Esophagus muscularis mucosa (tissue), 4 donors: Measurements from ENCODE around the gene ACOXL. TPM values are rescaled to one million over a fixed set of nuclear protein-coding genes. Genes with fewer than 3 reads are reported as not detected.

ENCODE experiments used
- DNase-seq: peaks from one replicate; pipeline ENCODE4 v3.0.0-alpha.2; 2017; ENCODE audit errors: extremely low spot score
- H3K27ac ChIP-seq, 4 donors: fragments of 200-600 bp; sonication (generic); replicated peaks in 1 of 4; 1 replicate in 3 of 4; 2 replicates in 1 of 4; pipeline ENCODE4 v1.5.1; 2016 to 2019; ENCODE audit warnings: mild to moderate bottlenecking in 1 of 4
- H3K27me3 ChIP-seq, 4 donors: fragments of 200-600 bp; sonication (generic); one replicate each; pipeline versions ENCODE4 v1.5.1 to v1.6.0; 2016 to 2019
- H3K36me3 ChIP-seq, 4 donors: fragments of 200-600 bp; sonication (generic); one replicate each; pipeline ENCODE4 v1.5.1; 2016 to 2019
- H3K4me1 ChIP-seq, 4 donors: fragments of 200-600 bp; sonication (generic); one replicate each; pipeline ENCODE4 v1.5.1; 2016 to 2019
- H3K4me3 ChIP-seq, 4 donors: fragments of 200-600 bp; sonication (generic); 1 replicate in 2 of 4; 2 replicates in 2 of 4; pipeline ENCODE4 v1.5.1; 2016 to 2019; ENCODE audit warnings: mild to moderate bottlenecking in 4 of 4, moderate library complexity in 1 of 4
- H3K9me3 ChIP-seq, 4 donors: fragments of 200-600 bp; sonication (generic); 1 replicate in 3 of 4; 2 replicates in 1 of 4; pipeline ENCODE4 v1.5.1; 2016 to 2019
- EP300 ChIP-seq: sonication (generic); formaldehyde crosslinking; IDR thresholded peaks from one replicate; pipeline ENCODE4 v1.6.1; 2017; ENCODE audit warnings: antibody characterized with exemption
- POLR2A ChIP-seq: fragments of 450-650 bp; IDR thresholded peaks from one replicate; pipeline ENCODE4 v1.6.1; 2017; ENCODE audit warnings: antibody characterized with exemption, moderate library complexity, mild to moderate bottlenecking, low read depth
- POLR2AphosphoS5 ChIP-seq, 2 donors: sonication (generic); formaldehyde crosslinking; IDR thresholded peaks; one replicate each; pipeline ENCODE4 v1.6.1; 2017; ENCODE audit warnings: antibody characterized with exemption in 2 of 2
- WGBS: methylation state at CpG from one replicate; pipeline ENCODE4 v1.1.5; 2018; 5-methylcytosine and 5-hydroxymethylcytosine counted together
- intact Hi-C: fragments of 100-400 bp; cut with DNase I; formaldehyde crosslinking; loops from one replicate; pipeline ENCODE4 v1.15.1; 2023
- total RNA-seq, 4 donors: library from RNA; depleted of rRNA; stranded (reverse); fragments of >200 nt; gene quantifications; one replicate each; pipeline versions ENCODE4 v1.1.0 to v1.2.1, GENCODE V29; 2016
- TF ChIP-seq, protein P1 (sequence below), 3 experiments: fragments of 200-600 bp in 2 of 3; fragments of 450-650 bp in 1 of 3; sonication (generic) in 2 of 3; IDR thresholded peaks; one replicate each; pipeline ENCODE4 v1.5.1; 2017 to 2019; ENCODE audit warnings: antibody characterized with exemption in 3 of 3, mild to moderate bottlenecking in 2 of 3, moderate library complexity in 1 of 3

The ACOXL gene
- total RNA-seq, 4 donors from 2014 or later: not detected

GRCh38 chr2:110748489-110748867 is 16.1 kb downstream of the ACOXL start:
- H3K36me3 ChIP-seq: no peaks in the 10 kb centered on the region
- H3K9me3 ChIP-seq: no peaks in the 10 kb centered on the region
- no peak for TF ChIP-seq POLR2A
- TF ChIP-seq, protein P1, sequence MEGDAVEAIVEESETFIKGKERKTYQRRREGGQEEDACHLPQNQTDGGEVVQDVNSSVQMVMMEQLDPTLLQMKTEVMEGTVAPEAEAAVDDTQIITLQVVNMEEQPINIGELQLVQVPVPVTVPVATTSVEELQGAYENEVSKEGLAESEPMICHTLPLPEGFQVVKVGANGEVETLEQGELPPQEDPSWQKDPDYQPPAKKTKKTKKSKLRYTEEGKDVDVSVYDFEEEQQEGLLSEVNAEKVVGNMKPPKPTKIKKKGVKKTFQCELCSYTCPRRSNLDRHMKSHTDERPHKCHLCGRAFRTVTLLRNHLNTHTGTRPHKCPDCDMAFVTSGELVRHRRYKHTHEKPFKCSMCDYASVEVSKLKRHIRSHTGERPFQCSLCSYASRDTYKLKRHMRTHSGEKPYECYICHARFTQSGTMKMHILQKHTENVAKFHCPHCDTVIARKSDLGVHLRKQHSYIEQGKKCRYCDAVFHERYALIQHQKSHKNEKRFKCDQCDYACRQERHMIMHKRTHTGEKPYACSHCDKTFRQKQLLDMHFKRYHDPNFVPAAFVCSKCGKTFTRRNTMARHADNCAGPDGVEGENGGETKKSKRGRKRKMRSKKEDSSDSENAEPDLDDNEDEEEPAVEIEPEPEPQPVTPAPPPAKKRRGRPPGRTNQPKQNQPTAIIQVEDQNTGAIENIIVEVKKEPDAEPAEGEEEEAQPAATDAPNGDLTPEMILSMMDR (IDR thresholded peaks at IDR 0.05): no peak
- no peak for TF ChIP-seq POLR2AphosphoS5 (IDR thresholded peaks at IDR 0.05)
- no peak for TF ChIP-seq EP300
- H3K27me3 ChIP-seq: peaks cover 0 to 45% (median 1%) of the 10 kb centered on the region in 4 donors
- intact Hi-C loops: no loop called here
- no peak overlapping the region for H3K4me3 ChIP-seq
- no peaks in the 10 kb centered on the region for H3K4me1 ChIP-seq
- 45% methylated on average over 6 of the region's 6 CpGs for WGBS
- H3K27ac ChIP-seq: no peak overlapping the region
- DNase-seq: peak; percentile 87

DNA sequence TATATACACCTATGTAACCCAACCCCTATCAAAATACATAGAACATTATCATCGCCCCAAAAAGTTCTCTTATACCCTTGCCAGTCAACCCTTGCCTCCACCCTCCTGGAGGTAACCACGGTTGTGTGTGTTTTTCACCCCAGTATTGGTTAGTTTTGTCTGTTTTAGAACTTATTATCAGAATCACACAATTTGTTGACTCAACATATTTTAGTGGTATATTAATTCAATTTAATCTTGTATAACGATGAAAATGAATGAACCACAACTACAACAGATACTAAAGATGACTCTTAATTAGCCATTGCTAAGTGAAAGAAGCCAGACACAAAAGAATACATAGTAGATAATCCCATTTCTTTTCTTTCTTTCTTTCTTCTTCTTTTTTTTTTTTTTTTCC is 19.3 kb downstream of the ACOXL start:
- no peaks in the 10 kb centered on the region for H3K36me3 ChIP-seq
- TF ChIP-seq POLR2A (no peak), EP300 (no peak), POLR2AphosphoS5 (IDR thresholded peaks at IDR 0.05) (no peak)
- TF ChIP-seq, protein P1 (IDR thresholded peaks at IDR 0.05): no peak
- no peak for DNase-seq
- H3K27me3 ChIP-seq: peaks cover 0 to 32% (median 1%) of the 10 kb centered on the region in 4 donors
- H3K9me3 ChIP-seq: no peaks in the 10 kb centered on the region
- peaks cover 0 to 5% (median 0%) of the 10 kb centered on the region in 4 donors for H3K4me1 ChIP-seq
- intact Hi-C loops: no loop called here
- H3K27ac ChIP-seq: no peak overlapping the region
- no peak overlapping the region for H3K4me3 ChIP-seq
- WGBS: 88% methylated on average over 3 of the region's 3 CpGs

- DNase-seq: peak; percentile 86
- Histone ChIP-seq H3K9me3 (no peaks in the 10 kb centered on the region), H3K4me3 (no peak overlapping the region), H3K36me3 (no peaks in the 10 kb centered on the region), H3K27ac (no peak overlapping the region), H3K27me3 (peaks cover 0 to 22% (median under 1%) of the 10 kb centered on the region in 4 donors), H3K4me1 (peaks cover 0 to 5% (median 0%) of the 10 kb centered on the region in 4 donors)
- intact Hi-C loops: no loop called here
- 97% methylated on average over 2 of the region's 2 CpGs for WGBS
- TF ChIP-seq EP300 (no peak), POLR2A (no peak), POLR2AphosphoS5 (IDR thresholded peaks at IDR 0.05) (no peak)
- TF ChIP-seq, protein P1 (IDR thresholded peaks at IDR 0.05): no peak
These were observed 20.5 kb downstream of the ACOXL start for GRCh38 chr2:110752871-110753270.

GRCh38 chr2:110755491-110756078 is 23.2 kb downstream of the ACOXL start:
- no peak for DNase-seq
- Histone ChIP-seq H3K4me3 (no peak overlapping the region), H3K27ac (no peak overlapping the region), H3K9me3 (peaks cover 0 to 14% (median 6%) of the 10 kb centered on the region in 4 donors), H3K4me1 (peaks cover 0 to 5% (median 0%) of the 10 kb centered on the region in 4 donors), H3K36me3 (no peaks in the 10 kb centered on the region), H3K27me3 (peaks cover 0 to 7% (median 0%) of the 10 kb centered on the region in 4 donors)
- TF ChIP-seq POLR2AphosphoS5 (IDR thresholded peaks at IDR 0.05) (no peak), POLR2A (no peak), EP300 (no peak)
- TF ChIP-seq, protein P1 (IDR thresholded peaks at IDR 0.05): peak; percentile 50 to 71 (median 64)
- 32% methylated on average over 4 of the region's 4 CpGs for WGBS
- intact Hi-C loops: loop anchor here (5.0 kb wide), 1 partner anchor 73 kb away; no protein-coding TSS in a partner anchor
